Measurements from ENCODE around the gene GDF15.

Gene GDF15

GRCh38 chr19:18433015-18433691, 47.2 kb downstream of the GDF15 start:
- DNase-seq = peak; percentile 73

- DNase-seq = peak; percentile 57
Observed at GRCh38 chr19:18433735-18434398, 47.9 kb downstream of the GDF15 start.

- peak; percentile 39 for DNase-seq
Observed at GRCh38 chr19:18434411-18435175, 48.6 kb downstream of the GDF15 start.

- peak; percentile 43 for DNase-seq
Observed at GRCh38 chr19:18435178-18435841, 49.4 kb downstream of the GDF15 start.

GRCh38 chr19:18435842-18436670, 50.1 kb downstream of the GDF15 start:
- DNase-seq = peak; percentile 44

GRCh38 chr19:18436671-18437490, 50.9 kb downstream of the GDF15 start:
- peak; percentile 89 for DNase-seq

GRCh38 chr19:18437491-18438330, 51.8 kb downstream of the GDF15 start, which contains the start of gene ISYNA1:
Gene ISYNA1, minus strand, starts transcription at chr19:18438133. Its CDS starts 154 bp downstream, at chr19:18437979.
- peak; percentile 79 for DNase-seq

- peak; percentile 65 for DNase-seq
Observed at GRCh38 chr19:18438331-18439024, 52.5 kb downstream of the GDF15 start.
